Activated T-helper 17 cell treated with anti-CD3 and anti-CD28 coated beads, Interleukin-2, amount 50 U/mL, for 72 hours (primary cell): Measurements from ENCODE around the gene MDFIC. TPM values are rescaled to one million over a fixed set of nuclear protein-coding genes. Genes with fewer than 3 reads are reported as not detected.
"Not testable (repeated sequence)": the region's sequence is repeated elsewhere in the genome, so short reads cannot be mapped to it uniquely, and the experiment has no call there.

ENCODE experiments used
- ATAC-seq: fragments of 150-1000 bp; cut with Tn5 transposase; replicated peaks from 2 replicates; pipeline ENCODE4 v1.10.0; 2021; ENCODE audit warnings: mild to moderate bottlenecking, moderate library complexity
- H3K27ac Mint-ChIP-seq: one replicate; pipeline ENCODE4 v1.8.0; 2022; ENCODE audit warnings: mixed read lengths
- H3K27me3 Mint-ChIP-seq: one replicate; pipeline ENCODE4 v1.8.0; 2022; ENCODE audit warnings: mixed read lengths
- H3K36me3 Mint-ChIP-seq: one replicate; pipeline ENCODE4 v1.8.0; 2022; ENCODE audit warnings: low read depth, mild to moderate bottlenecking, mixed read lengths
- H3K4me1 Mint-ChIP-seq: one replicate; pipeline ENCODE4 v1.8.0; 2022; ENCODE audit warnings: mixed read lengths
- H3K4me3 Mint-ChIP-seq: one replicate; pipeline ENCODE4 v1.8.0; 2022; ENCODE audit warnings: mild to moderate bottlenecking, mixed read lengths
- H3K9me3 Mint-ChIP-seq: one replicate; pipeline ENCODE4 v1.8.0; 2022; ENCODE audit warnings: mixed read lengths
- total RNA-seq, 2 donors: library from RNA; stranded (reverse); gene quantifications; one replicate each; pipeline ENCODE4 v1.2.3, GENCODE V29; 2022

Gene MDFIC
- 10 to 100 TPM; 64.1 to 97.3 TPM for total RNA-seq

GRCh38 chr7:114922026-114922651 lies at the start of gene MDFIC:
TSS of gene MDFIC (plus strand) at chr7:114922094. CDS start at chr7:114923034, 940 bp downstream.
- Mint-ChIP-seq H3K27me3 (no peaks in the 10 kb centered on the region), H3K27ac (peak within 1 kb of the TSS; percentile 100), H3K36me3 (peaks cover 52% of the 10 kb centered on the region), H3K4me1 (peaks cover 42% of the 10 kb centered on the region), H3K9me3 (no peaks in the 10 kb centered on the region), H3K4me3 (peak within 1 kb of the TSS; percentile 99)
- ATAC-seq, result peak; percentile 67

GRCh38 chr7:114874170-114874569 lies 47.7 kb upstream of the MDFIC start:
- Mint-ChIP-seq H3K4me1 (no peaks in the 10 kb centered on the region), H3K27me3 (no peaks in the 10 kb centered on the region), H3K36me3 (no peaks in the 10 kb centered on the region), H3K4me3 (no peak overlapping the region), H3K27ac (no peak overlapping the region), H3K9me3 (no peaks in the 10 kb centered on the region)
- no peak for ATAC-seq

GRCh38 chr7:114875186-114875585 lies 46.7 kb upstream of the MDFIC start:
- Mint-ChIP-seq H3K27ac (no peak overlapping the region), H3K9me3 (peaks cover 5% of the 10 kb centered on the region), H3K36me3 (no peaks in the 10 kb centered on the region), H3K27me3 (no peaks in the 10 kb centered on the region), H3K4me3 (no peak overlapping the region), H3K4me1 (no peaks in the 10 kb centered on the region)
- no peak for ATAC-seq

- Mint-ChIP-seq H3K9me3 (peaks cover 13% of the 10 kb centered on the region), H3K27me3 (no peaks in the 10 kb centered on the region), H3K4me3 (no peak overlapping the region), H3K27ac (no peak overlapping the region), H3K4me1 (no peaks in the 10 kb centered on the region), H3K36me3 (no peaks in the 10 kb centered on the region)
- no peak for ATAC-seq
These were observed 42.3 kb upstream of the MDFIC start for GRCh38 chr7:114879554-114879953.

- ATAC-seq, result no peak
- Mint-ChIP-seq H3K9me3 (peaks cover 12% of the 10 kb centered on the region), H3K4me1 (peaks cover 24% of the 10 kb centered on the region), H3K27me3 (no peaks in the 10 kb centered on the region), H3K27ac (peak overlapping the region; percentile 1), H3K4me3 (no peak overlapping the region), H3K36me3 (peaks cover 5% of the 10 kb centered on the region)
These were observed 36.1 kb upstream of the MDFIC start for GRCh38 chr7:114885836-114886235.

- Mint-ChIP-seq H3K27me3 (no peaks in the 10 kb centered on the region), H3K4me1 (peaks cover 24% of the 10 kb centered on the region), H3K27ac (peak overlapping the region; percentile 1), H3K4me3 (no peak overlapping the region), H3K36me3 (peaks cover 5% of the 10 kb centered on the region), H3K9me3 (peaks cover 8% of the 10 kb centered on the region)
- no peak for ATAC-seq
These were observed 35.7 kb upstream of the MDFIC start for GRCh38 chr7:114886241-114886640.

- H3K4me3 Mint-ChIP-seq, result peak overlapping the region; percentile 55
- H3K36me3 Mint-ChIP-seq, ATAC-seq, H3K27me3 Mint-ChIP-seq, H3K9me3 Mint-ChIP-seq: not testable (repeated sequence)
- H3K27ac Mint-ChIP-seq, result peak overlapping the region; percentile 93
- peaks cover 29% of the 10 kb centered on the region for H3K4me1 Mint-ChIP-seq
These were observed 32.8 kb upstream of the MDFIC start for GRCh38 chr7:114889116-114889515.

GRCh38 chr7:114889646-114890285 lies 32.1 kb upstream of the MDFIC start:
- H3K9me3 Mint-ChIP-seq, result peaks cover 7% of the 10 kb centered on the region
- peaks cover 29% of the 10 kb centered on the region for H3K4me1 Mint-ChIP-seq
- peak overlapping the region; percentile 93 for H3K27ac Mint-ChIP-seq
- no peaks in the 10 kb centered on the region for H3K27me3 Mint-ChIP-seq
- H3K4me3 Mint-ChIP-seq, result peak overlapping the region; percentile 55
- H3K36me3 Mint-ChIP-seq, result peaks cover 5% of the 10 kb centered on the region
- peak; percentile 100 for ATAC-seq

- peaks cover 7% of the 10 kb centered on the region for H3K9me3 Mint-ChIP-seq
- peaks cover 5% of the 10 kb centered on the region for H3K36me3 Mint-ChIP-seq
- H3K27me3 Mint-ChIP-seq, result no peaks in the 10 kb centered on the region
- H3K4me1 Mint-ChIP-seq, result peaks cover 27% of the 10 kb centered on the region
- H3K4me3 Mint-ChIP-seq, result no peak overlapping the region
- no peak for ATAC-seq
- peak overlapping the region; percentile 93 for H3K27ac Mint-ChIP-seq
These were observed 31.3 kb upstream of the MDFIC start for GRCh38 chr7:114890561-114890960.

GRCh38 chr7:114900127-114900526 lies 21.8 kb upstream of the MDFIC start:
- H3K9me3 Mint-ChIP-seq, result peaks cover 7% of the 10 kb centered on the region
- no peaks in the 10 kb centered on the region for H3K27me3 Mint-ChIP-seq
- no peak overlapping the region for H3K4me3 Mint-ChIP-seq
- no peaks in the 10 kb centered on the region for H3K36me3 Mint-ChIP-seq
- H3K4me1 Mint-ChIP-seq, result no peaks in the 10 kb centered on the region
- no peak overlapping the region for H3K27ac Mint-ChIP-seq
- ATAC-seq, result no peak

GRCh38 chr7:114901771-114902170 lies 20.1 kb upstream of the MDFIC start:
- ATAC-seq, result no peak
- Mint-ChIP-seq H3K9me3 (peaks cover 7% of the 10 kb centered on the region), H3K4me1 (no peaks in the 10 kb centered on the region), H3K4me3 (no peak overlapping the region), H3K27me3 (no peaks in the 10 kb centered on the region), H3K36me3 (no peaks in the 10 kb centered on the region), H3K27ac (no peak overlapping the region)

- Mint-ChIP-seq H3K27me3 (no peaks in the 10 kb centered on the region), H3K36me3 (no peaks in the 10 kb centered on the region), H3K27ac (no peak overlapping the region), H3K4me1 (no peaks in the 10 kb centered on the region), H3K4me3 (no peak overlapping the region), H3K9me3 (peaks cover 7% of the 10 kb centered on the region)
- no peak for ATAC-seq
These were observed 18.8 kb upstream of the MDFIC start for GRCh38 chr7:114903131-114903530.

- no peaks in the 10 kb centered on the region for H3K27me3 Mint-ChIP-seq
- H3K4me1 Mint-ChIP-seq, result peaks cover 2% of the 10 kb centered on the region
- no peak overlapping the region for H3K27ac Mint-ChIP-seq
- peaks cover 8% of the 10 kb centered on the region for H3K9me3 Mint-ChIP-seq
- no peaks in the 10 kb centered on the region for H3K36me3 Mint-ChIP-seq
- no peak for ATAC-seq
- H3K4me3 Mint-ChIP-seq, result no peak overlapping the region
These were observed 11.1 kb upstream of the MDFIC start for GRCh38 chr7:114910787-114911186.

- no peaks in the 10 kb centered on the region for H3K27me3 Mint-ChIP-seq
- H3K27ac Mint-ChIP-seq, result no peak overlapping the region
- H3K4me3 Mint-ChIP-seq, result no peak overlapping the region
- no peaks in the 10 kb centered on the region for H3K36me3 Mint-ChIP-seq
- peaks cover 8% of the 10 kb centered on the region for H3K9me3 Mint-ChIP-seq
- ATAC-seq, result no peak
- H3K4me1 Mint-ChIP-seq, result peaks cover 6% of the 10 kb centered on the region
These were observed 10.5 kb upstream of the MDFIC start for GRCh38 chr7:114911411-114911810.

GRCh38 chr7:114916261-114916892 lies 5.5 kb upstream of the MDFIC start:
- Mint-ChIP-seq H3K4me1 (peaks cover 40% of the 10 kb centered on the region), H3K27me3 (no peaks in the 10 kb centered on the region), H3K36me3 (peaks cover 3% of the 10 kb centered on the region), H3K9me3 (peaks cover 4% of the 10 kb centered on the region), H3K4me3 (peak overlapping the region; percentile 99), H3K27ac (peak overlapping the region; percentile 100)
- ATAC-seq, result peak; percentile 86
